GM12873 (cell line): Measurements from ENCODE around the gene GALR3.
A peak's percentile ranks its signal among the peaks of the same experiment; 100 is the strongest.

Experiments used
- TF ChIP-seq, protein P1 (sequence below): IDR thresholded peaks from 2 replicates; pipeline ENCODE4 v1.5.1; 2012; ENCODE audit warnings: low read depth, mild to moderate bottlenecking, moderate library complexity, low read length, control low read depth; ENCODE audit not compliant: insufficient read depth; ENCODE audit errors: missing control alignments

The GALR3 gene

DNA sequence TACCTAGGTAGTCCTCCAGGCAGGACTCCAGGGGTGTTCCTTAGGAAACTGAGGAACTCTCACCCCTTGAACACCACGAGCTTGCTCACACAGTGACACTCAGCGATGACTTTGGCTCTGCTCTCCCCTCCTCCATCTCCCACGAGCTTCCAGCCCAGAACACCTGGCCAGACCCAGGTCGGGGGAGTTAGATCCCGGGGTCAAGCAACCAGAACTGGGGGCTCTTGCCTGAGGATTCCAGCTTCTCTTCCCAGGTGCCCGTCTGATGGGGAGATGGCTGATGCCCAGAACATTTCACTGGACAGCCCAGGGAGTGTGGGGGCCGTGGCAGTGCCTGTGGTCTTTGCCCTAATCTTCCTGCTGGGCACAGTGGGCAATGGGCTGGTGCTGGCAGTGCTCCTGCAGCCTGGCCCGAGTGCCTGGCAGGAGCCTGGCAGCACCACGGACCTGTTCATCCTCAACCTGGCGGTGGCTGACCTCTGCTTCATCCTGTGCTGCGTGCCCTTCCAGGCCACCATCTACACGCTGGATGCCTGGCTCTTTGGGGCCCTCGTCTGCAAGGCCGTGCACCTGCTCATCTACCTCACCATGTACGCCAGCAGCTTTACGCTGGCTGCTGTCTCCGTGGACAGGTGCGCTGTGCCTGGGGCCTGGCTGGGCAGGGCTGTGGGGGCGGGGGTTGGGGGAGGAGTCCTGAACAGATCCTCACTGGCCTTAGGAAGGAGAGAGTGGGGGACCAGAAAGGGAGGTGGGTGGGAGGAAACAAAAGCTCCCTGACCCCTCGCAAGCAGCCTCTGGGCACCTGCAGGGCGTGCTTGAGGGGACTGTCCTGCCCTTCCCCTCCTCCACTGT is at the start of gene GALR3:
TSS of gene GALR3 (plus strand) at position 249 of the 852 bp plus-strand sequence. CDS start at position 274, 25 bp downstream.
- TF ChIP-seq, protein P1, sequence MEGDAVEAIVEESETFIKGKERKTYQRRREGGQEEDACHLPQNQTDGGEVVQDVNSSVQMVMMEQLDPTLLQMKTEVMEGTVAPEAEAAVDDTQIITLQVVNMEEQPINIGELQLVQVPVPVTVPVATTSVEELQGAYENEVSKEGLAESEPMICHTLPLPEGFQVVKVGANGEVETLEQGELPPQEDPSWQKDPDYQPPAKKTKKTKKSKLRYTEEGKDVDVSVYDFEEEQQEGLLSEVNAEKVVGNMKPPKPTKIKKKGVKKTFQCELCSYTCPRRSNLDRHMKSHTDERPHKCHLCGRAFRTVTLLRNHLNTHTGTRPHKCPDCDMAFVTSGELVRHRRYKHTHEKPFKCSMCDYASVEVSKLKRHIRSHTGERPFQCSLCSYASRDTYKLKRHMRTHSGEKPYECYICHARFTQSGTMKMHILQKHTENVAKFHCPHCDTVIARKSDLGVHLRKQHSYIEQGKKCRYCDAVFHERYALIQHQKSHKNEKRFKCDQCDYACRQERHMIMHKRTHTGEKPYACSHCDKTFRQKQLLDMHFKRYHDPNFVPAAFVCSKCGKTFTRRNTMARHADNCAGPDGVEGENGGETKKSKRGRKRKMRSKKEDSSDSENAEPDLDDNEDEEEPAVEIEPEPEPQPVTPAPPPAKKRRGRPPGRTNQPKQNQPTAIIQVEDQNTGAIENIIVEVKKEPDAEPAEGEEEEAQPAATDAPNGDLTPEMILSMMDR = no peak

GRCh38 chr22:37774728-37775127 is 48.5 kb upstream of the GALR3 start:
- TF ChIP-seq, protein P1 = no peak

GRCh38 chr22:37775785-37776638 is 47.2 kb upstream of the GALR3 start:
- TF ChIP-seq, protein P1 = no peak

DNA sequence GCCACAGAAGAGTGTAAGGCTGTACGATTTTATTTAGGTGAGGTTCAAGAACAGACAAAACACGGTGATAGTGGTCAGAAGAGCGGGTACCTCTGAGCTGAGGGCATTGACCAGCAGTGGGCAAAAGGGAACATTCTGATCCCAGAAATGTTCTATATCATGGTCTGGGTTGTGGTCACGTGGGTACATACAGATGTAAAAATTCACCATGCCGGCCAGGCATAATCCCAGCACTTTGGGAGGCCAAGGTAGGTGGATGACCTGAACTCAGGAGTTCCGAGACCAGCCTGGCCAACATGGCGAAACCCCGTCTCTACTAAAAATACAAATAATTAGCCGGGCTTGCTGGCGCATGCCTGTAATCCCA is 46.6 kb upstream of the GALR3 start:
- TF ChIP-seq, protein P1 = no peak

GRCh38 chr22:37777122-37777687 is 46.0 kb upstream of the GALR3 start:
- TF ChIP-seq, protein P1 = no peak

DNA sequence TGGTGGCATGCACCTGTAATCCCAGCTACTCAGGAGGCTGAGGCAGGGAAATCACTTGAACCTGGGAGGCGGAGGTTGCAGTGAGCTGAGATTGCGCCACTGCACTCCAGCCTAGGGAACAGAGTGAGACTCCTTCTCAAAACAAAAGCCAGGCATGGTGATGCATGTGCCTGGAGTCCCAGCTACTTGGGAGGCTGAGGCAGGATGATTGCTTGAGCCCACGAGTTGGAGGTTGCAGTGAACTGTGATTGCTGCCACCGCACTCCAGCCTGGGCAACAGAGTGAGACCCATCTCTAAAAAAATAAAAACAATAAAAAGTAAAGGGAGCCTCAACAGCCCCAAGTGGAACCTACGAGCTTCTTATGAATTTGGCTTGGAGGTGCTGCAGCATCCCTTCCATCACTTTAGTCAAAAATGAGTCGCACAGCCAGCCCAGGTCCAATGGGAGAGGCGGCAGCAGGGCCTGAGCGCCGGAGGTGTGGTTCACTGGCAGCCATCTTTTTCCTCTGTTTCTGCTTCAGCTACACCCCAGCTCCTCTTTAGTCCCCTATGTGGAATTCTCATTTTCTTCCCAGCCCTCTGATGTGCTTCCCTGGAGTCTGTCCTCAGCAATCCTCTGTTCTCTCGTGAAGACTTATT is 44.7 kb upstream of the GALR3 start:
- TF ChIP-seq, protein P1 = no peak

DNA sequence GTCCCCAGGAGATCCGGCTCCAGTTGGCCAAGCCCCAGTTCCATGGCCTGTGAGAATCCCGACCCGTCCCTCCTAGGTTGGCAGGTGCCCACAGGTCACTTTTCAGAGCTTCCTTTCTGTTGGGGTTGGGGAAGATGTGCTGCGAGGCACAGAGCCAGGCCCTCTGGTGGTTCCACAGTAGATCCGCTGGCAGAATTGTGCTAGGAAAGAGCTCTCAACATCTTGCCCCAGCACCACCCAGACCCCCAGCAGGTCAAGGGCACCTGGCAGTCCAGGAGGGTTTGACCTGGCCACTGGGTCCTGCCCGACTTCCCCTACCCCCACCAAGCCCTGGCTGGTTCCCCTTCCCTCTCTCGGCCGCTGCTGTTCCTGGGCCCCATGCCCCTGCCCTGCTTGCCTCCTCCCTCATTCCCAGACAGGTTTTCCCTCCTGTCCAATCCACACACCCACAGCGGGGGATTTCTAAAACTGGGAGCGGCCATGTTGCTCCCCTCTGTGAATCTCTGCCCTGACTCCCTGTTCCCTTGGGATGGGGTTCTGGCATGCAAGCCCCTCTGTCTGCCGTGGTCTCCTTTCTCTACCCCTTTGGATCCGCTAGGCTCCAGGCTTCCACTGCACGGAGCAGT is 41.6 kb upstream of the GALR3 start:
- TF ChIP-seq, protein P1 = peak; percentile 39
